H1 (cell line): ENCODE data around the gene ZDHHC5. TPM values are rescaled to one million over a fixed set of nuclear protein-coding genes. Genes with fewer than 3 reads are reported as not detected.

Experiments
- CTCF ChIA-PET: fragments of 300-600 bp; sonication (Branson Sonifier 250); formaldehyde crosslinking; loops from one replicate; lab custom pipeline; 2021; ENCODE audit not compliant: partially characterized antibody; lab: Charles Lee
- POLR2A ChIA-PET: fragments of 300-600 bp; sonication (Branson Sonifier 250); formaldehyde crosslinking; loops from one replicate; lab custom pipeline; 2021; ENCODE audit warnings: inconsistent platforms; ENCODE audit not compliant: partially characterized antibody; lab: Charles Lee
- DNase-seq, 2 experiments: peaks; one replicate each; pipeline versions ENCODE4 v3.0.0 to v3.0.0-alpha.2; 2010 to 2022; ENCODE audit warnings: low spot score in 2 of 2, low read depth in 1 of 2, mixed read lengths in 1 of 2
- FAIRE-seq: peaks from 2 replicates; lab custom pipeline; 2011; peaks lifted over from hg19 to GRCh38; lab: Jason Lieb, UNC
- H2AFZ ChIP-seq: 2 replicates; pipeline ENCODE4 v1.8.1; 2012; ENCODE audit warnings: low read length, inconsistent platforms
- H2AK5ac ChIP-seq: 2 replicates; pipeline ENCODE4 v1.6.1; 2013; ENCODE audit warnings: low read depth, low read length
- H2BK120ac ChIP-seq: replicated peaks from 2 replicates; pipeline ENCODE3; 2013; ENCODE audit warnings: low read depth, low read length, inconsistent platforms
- H2BK12ac ChIP-seq: 2 replicates; pipeline ENCODE4 v1.6.1; 2013; ENCODE audit warnings: low read depth, low read length
- H2BK15ac ChIP-seq: 2 replicates; pipeline ENCODE4 v1.6.1; 2013; ENCODE audit warnings: low read length
- H2BK20ac ChIP-seq: 2 replicates; pipeline ENCODE4 v1.6.1; 2013; ENCODE audit warnings: low read length
- H2BK5ac ChIP-seq: 2 replicates; pipeline ENCODE4 v1.6.1; 2013; ENCODE audit warnings: low read depth, low read length
- H3K14ac ChIP-seq: 2 replicates; pipeline ENCODE4 v1.6.1; 2013; ENCODE audit warnings: inconsistent platforms; ENCODE audit not compliant: insufficient read length
- H3K18ac ChIP-seq: 2 replicates; pipeline ENCODE4 v1.6.1; 2013; ENCODE audit warnings: low read length; ENCODE audit errors: extremely low read depth
- H3K23ac ChIP-seq: 2 replicates; pipeline ENCODE4 v1.6.1; 2013; ENCODE audit warnings: inconsistent platforms; ENCODE audit not compliant: insufficient read length
- H3K23me2 ChIP-seq: 2 replicates; pipeline ENCODE4 v1.6.1; 2013; ENCODE audit warnings: low read depth, low read length
- H3K27ac ChIP-seq: 2 replicates; pipeline ENCODE4 v1.6.1; 2011; ENCODE audit warnings: low read depth, low read length, inconsistent platforms
- H3K27me3 ChIP-seq, 4 experiments: replicated peaks in 1 of 4; 1 replicate in 1 of 4; 2 replicates in 3 of 4; pipeline versions ENCODE4 v1.6.1 to v1.8.1; 2011 to 2013; ENCODE audit warnings: low read length in 3 of 4, mild to moderate bottlenecking in 3 of 4, inconsistent platforms in 2 of 4, mixed read lengths in 2 of 4, moderate library complexity in 1 of 4; ENCODE audit not compliant: control insufficient read depth in 3 of 4, insufficient read depth in 3 of 4; ENCODE audit errors: extremely low read depth in 1 of 4
- H3K36me3 ChIP-seq, 4 experiments: 2 replicates each; pipeline versions ENCODE4 v1.6.1 to v1.8.1; 2011 to 2013; ENCODE audit warnings: mild to moderate bottlenecking in 4 of 4, low read length in 3 of 4, moderate library complexity in 2 of 4, control low read depth in 1 of 4, inconsistent platforms in 1 of 4; ENCODE audit not compliant: insufficient read depth in 4 of 4, control insufficient read depth in 2 of 4
- H3K4ac ChIP-seq: replicated peaks from 2 replicates; pipeline ENCODE3; 2013; ENCODE audit warnings: low read length, low read depth, mixed read lengths, inconsistent platforms; ENCODE audit not compliant: insufficient read length
- H3K4me1 ChIP-seq, 4 experiments: replicated peaks in 1 of 4; 1 replicate in 1 of 4; 2 replicates in 3 of 4; pipeline versions ENCODE4 v1.6.1 to v1.8.1; 2011 to 2013; ENCODE audit warnings: low read length in 3 of 4, inconsistent platforms in 2 of 4, mixed read lengths in 1 of 4; ENCODE audit not compliant: insufficient read depth in 4 of 4, control insufficient read depth in 3 of 4
- H3K4me2 ChIP-seq, 2 experiments: 2 replicates each; pipeline versions ENCODE4 v1.6.1 to v1.8.1; 2011 to 2013; ENCODE audit warnings: low read depth in 2 of 2, low read length in 2 of 2, control low read depth in 1 of 2, inconsistent platforms in 1 of 2, mild to moderate bottlenecking in 1 of 2; ENCODE audit not compliant: insufficient read depth in 1 of 2
- H3K4me3 ChIP-seq, 4 experiments: fragments of 200-600, 300-600 bp in 1 of 4; sonication (generic), shearing (Covaris generic), sonication (Bioruptor Twin) in 1 of 4; 2 replicates each; pipeline versions ENCODE4 v1.5.1 to v1.8.1; 2011 to 2016; ENCODE audit warnings: low read length in 4 of 4, low read depth in 3 of 4, control low read depth in 2 of 4, inconsistent platforms in 2 of 4, mild to moderate bottlenecking in 2 of 4, mixed read lengths in 1 of 4, moderate library complexity in 1 of 4; ENCODE audit not compliant: insufficient read depth in 2 of 4; ENCODE audit errors: extremely low read depth in 1 of 4
- H3K56ac ChIP-seq: replicated peaks from 2 replicates; pipeline ENCODE3; 2013; ENCODE audit warnings: low read depth, mild to moderate bottlenecking, mixed read lengths, low read length, inconsistent platforms; ENCODE audit not compliant: insufficient read length
- H3K79me1 ChIP-seq: 2 replicates; pipeline ENCODE4 v1.6.1; 2013; ENCODE audit warnings: low read depth, low read length, control low read depth
- H3K79me2 ChIP-seq, 2 experiments: 2 replicates each; pipeline versions ENCODE4 v1.6.1 to v1.8.1; 2012 to 2013; ENCODE audit warnings: low read length in 2 of 2, mild to moderate bottlenecking in 2 of 2, inconsistent platforms in 1 of 2; ENCODE audit not compliant: insufficient read depth in 2 of 2, control insufficient read depth in 1 of 2
- H3K9ac ChIP-seq, 4 experiments: replicated peaks in 1 of 4; 1 replicate in 1 of 4; 2 replicates in 3 of 4; pipeline versions ENCODE4 v1.6.1 to v1.8.1; 2011 to 2013; ENCODE audit warnings: low read depth in 3 of 4, low read length in 3 of 4, control low read depth in 2 of 4, mild to moderate bottlenecking in 2 of 4, moderate library complexity in 2 of 4, inconsistent platforms in 1 of 4; ENCODE audit errors: extremely low read depth in 1 of 4
- H3K9me3 ChIP-seq, 2 experiments: 2 replicates each; pipeline versions ENCODE4 v1.6.1 to v1.8.1; 2012 to 2013; ENCODE audit warnings: mild to moderate bottlenecking in 2 of 2, moderate library complexity in 2 of 2, control low read depth in 1 of 2, inconsistent platforms in 1 of 2, low read depth in 1 of 2, low read length in 1 of 2, mixed read lengths in 1 of 2; ENCODE audit not compliant: insufficient read depth in 2 of 2
- H4K20me1 ChIP-seq, 2 experiments: replicated peaks in 1 of 2; 2 replicates each; pipeline versions ENCODE3 to v1.8.1; 2011 to 2013; ENCODE audit warnings: inconsistent platforms in 2 of 2, low read length in 2 of 2, mild to moderate bottlenecking in 1 of 2; ENCODE audit not compliant: insufficient read depth in 2 of 2, control insufficient read depth in 1 of 2
- H4K5ac ChIP-seq: 2 replicates; pipeline ENCODE4 v1.6.1; 2013; ENCODE audit warnings: low read length, low read depth, mixed read lengths, inconsistent platforms; ENCODE audit not compliant: insufficient read length
- H4K8ac ChIP-seq: 2 replicates; pipeline ENCODE4 v1.8.0; 2013; ENCODE audit warnings: mild to moderate bottlenecking, moderate library complexity, low read length, inconsistent platforms; ENCODE audit not compliant: insufficient read depth; ENCODE audit errors: extremely low read depth
- H4K91ac ChIP-seq: replicated peaks from 2 replicates; pipeline ENCODE3; 2013; ENCODE audit warnings: low read length, mixed read lengths, inconsistent platforms; ENCODE audit not compliant: insufficient read length
- ASH2L ChIP-seq: fragments of 200-600, 300-600 bp; sonication (generic); IDR thresholded peaks from one replicate; pipeline ENCODE4 v1.7.1; 2017; ENCODE audit warnings: low read length
- CBX5 ChIP-seq: fragments of 300-800, 300-1000 bp; sonication (generic); IDR thresholded peaks from 2 replicates; pipeline ENCODE4 v1.7.1; 2016; ENCODE audit warnings: antibody characterized with exemption, low read length, low read depth
- FOSL1 ChIP-seq: IDR thresholded peaks from 2 replicates; pipeline ENCODE4 v1.6.1; 2011; ENCODE audit warnings: mild to moderate bottlenecking, low read depth, low read length, moderate library complexity; ENCODE audit not compliant: insufficient read depth
- RBBP5 ChIP-seq: IDR thresholded peaks from 2 replicates; pipeline ENCODE4 v1.7.1; 2012; ENCODE audit warnings: low read depth, mild to moderate bottlenecking, inconsistent platforms, low read length, moderate library complexity, borderline replicate concordance
- SP2 ChIP-seq: IDR thresholded peaks from 2 replicates; pipeline ENCODE4 v1.6.1; 2012; ENCODE audit warnings: mild to moderate bottlenecking, low read length, inconsistent platforms
- TEAD4 ChIP-seq: IDR thresholded peaks from 2 replicates; pipeline ENCODE4 v1.6.1; 2012; ENCODE audit warnings: low read depth, low read length, inconsistent platforms, mixed read lengths
- WGBS, 2 experiments: shearing (Covaris generic) in 1 of 2; methylation state at CpG; one replicate each; pipeline versions ENCODE4 v1.1.6 to v1.1.7; 2013 to 2015; ENCODE audit warnings: low lambda C conversion rate in 2 of 2, mixed read lengths in 2 of 2, inconsistent platforms in 1 of 2, low coverage in 1 of 2, missing lambda C conversion rate in 1 of 2; ENCODE audit not compliant: insufficient replicate concordance in 2 of 2, insufficient coverage in 1 of 2, insufficient read length in 1 of 2; ENCODE audit errors: extremely low coverage in 1 of 2, missing lambda C conversion rate in 1 of 2; 5-methylcytosine and 5-hydroxymethylcytosine counted together
- polyA plus RNA-seq, 7 experiments: library from polyadenylated mRNA; depleted of rRNA in 3 of 7; stranded (reverse) in 5 of 7; unstranded in 2 of 7; fragments of >200 nt in 5 of 7; fragments of 200-250 nt in 2 of 7; gene quantifications; 1 replicate in 5 of 7; 2 replicates in 1 of 7; 4 replicates in 1 of 7; pipeline versions ENCODE4 v1.2.1 to v1.2.3, GENCODE V29; 2011 to 2013; ENCODE audit warnings: missing spikeins in 2 of 7, mixed read lengths in 2 of 7
- total RNA-seq: library from RNA; stranded (reverse); fragmentation: NEBNext Ultra II Directional; extraction: Animal tissue kit (Norgen Biotek cat#: 25700); gene quantifications from 2 replicates; pipeline ENCODE4 v1.2.1, GENCODE V29; 2021

The ZDHHC5 gene
- total and polyA plus RNA-seq, 2 of the 8 experiments (the other 6 are each of a cell fraction or from before 2014, with no cell fraction given) = 40.0 to 56.3 TPM

DNA sequence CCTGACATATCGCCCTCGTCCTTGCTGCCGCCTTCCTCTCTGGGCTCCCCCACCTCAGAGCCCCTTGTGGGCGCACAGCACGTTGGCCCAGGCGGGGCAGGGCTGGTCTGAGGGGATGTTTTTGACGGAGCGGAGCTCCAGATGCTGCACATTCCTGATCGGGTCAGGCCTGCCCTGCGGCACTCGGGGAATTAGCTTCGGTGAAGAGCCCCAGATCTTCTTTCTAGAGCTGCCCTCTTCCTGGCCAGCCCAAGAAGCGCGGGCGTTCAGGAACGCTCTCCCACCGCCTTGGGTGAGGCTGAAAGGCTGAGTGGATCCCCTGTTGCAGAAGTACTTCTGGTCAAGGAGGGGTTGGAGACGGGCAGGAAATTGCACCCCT, 30.3 kb upstream of the ZDHHC5 start:
- CTCF ChIA-PET = interaction anchor here (0.7 to 14.3 kb wide), 8 partner anchors 8 to 121 kb away, joined by 3 to 357 read pairs (median 4); partner anchors contain the start of genes SERPING1 and UBE2L6
- H2AK5ac ChIP-seq = peak overlapping the region; percentile 56
- H3K4ac ChIP-seq = peak overlapping the region; percentile 34
- peaks cover 11 to 31% (median 22%) of the 10 kb centered on the region in 4 experiments for H3K4me1 ChIP-seq
- H2BK20ac ChIP-seq = peak overlapping the region; percentile 75
- H3K56ac ChIP-seq = peak overlapping the region; percentile 32
- no peak for TF ChIP-seq SP2
- peak; percentile 74 for TF ChIP-seq ASH2L
- no peak for TF ChIP-seq FOSL1
- TF ChIP-seq CBX5 = no peak
- TF ChIP-seq TEAD4 = peak; percentile 29; the same call in 1 of the 2 replicates
- TF ChIP-seq RBBP5 = no peak
- H3K79me1 ChIP-seq = peaks cover 10% of the 10 kb centered on the region; the same call in 1 of the 2 replicates
- H3K4me3 ChIP-seq = peak overlapping the region; percentile 27 to 100 (median 68); a peak in 7 of 8 replicates
- peak overlapping the region; percentile 69 to 94 for H3K4me2 ChIP-seq
- peak overlapping the region; percentile 99; the same call in 1 of the 2 replicates for H2BK15ac ChIP-seq
- H3K36me3 ChIP-seq = peaks cover 7 to 23% (median 11%) of the 10 kb centered on the region in 4 experiments; a peak in 6 of 8 replicates
- peak overlapping the region; percentile 97 for H3K27ac ChIP-seq
- H3K23ac ChIP-seq = no peak overlapping the region
- peak overlapping the region; percentile 98 for H2BK12ac ChIP-seq
- POLR2A ChIA-PET = interaction anchor here (0.7 to 29.6 kb wide), 14 partner anchors 16 to 940 kb away, joined by 3 to 1546 read pairs (median 5); partner anchors contain the start of genes CLP1, MED19, SERPING1 and SLC43A1
- peak overlapping the region; percentile 97; the same call in 1 of the 2 replicates for H4K8ac ChIP-seq
- peak overlapping the region; percentile 100 for H3K18ac ChIP-seq
- WGBS, 2 experiments = 15% methylated on average over 18 of the region's 18 CpGs; no CpG with 5 or more reads in 1 of the 2 experiments
- DNase-seq = no peak
- peaks cover 17% of the 10 kb centered on the region for H3K23me2 ChIP-seq
- H3K14ac ChIP-seq = peak overlapping the region; percentile 9
- peak overlapping the region; percentile 89 for H2BK120ac ChIP-seq
- peaks cover 0 to 37% of the 10 kb centered on the region in 2 experiments; a peak in 2 of 4 replicates for H3K79me2 ChIP-seq
- no peak overlapping the region for H2AFZ ChIP-seq
- FAIRE-seq = no peak
- H2BK5ac ChIP-seq = peak overlapping the region; percentile 100
- peaks cover 12 to 19% of the 10 kb centered on the region in 2 experiments for H4K20me1 ChIP-seq
- H4K91ac ChIP-seq = peak overlapping the region; percentile 92
- peak overlapping the region in 3 of 4 experiments; percentile 76 to 87 (median 83); a peak in 6 of 7 replicates for H3K9ac ChIP-seq
- no peaks in the 10 kb centered on the region; a peak in 1 of 7 replicates for H3K27me3 ChIP-seq
- H3K9me3 ChIP-seq = no peaks in the 10 kb centered on the region
- H4K5ac ChIP-seq = peak overlapping the region; percentile 89
